CD14-positive monocyte (primary cell): ENCODE data around the gene PTPRN2. TPM values are rescaled to one million over a fixed set of nuclear protein-coding genes. Genes with fewer than 3 reads are reported as not detected.

ENCODE experiments used
- DNase-seq, 3 donors: peaks; one replicate each; pipeline ENCODE4 v3.0.0-alpha.2; 2011 to 2022
- H2AFZ ChIP-seq: 2 replicates; pipeline ENCODE4 v1.6.0; 2012; ENCODE audit warnings: mild to moderate bottlenecking, low read depth, low read length, inconsistent platforms; ENCODE audit not compliant: insufficient read depth, poor library complexity, severe bottlenecking
- H3K27ac ChIP-seq, 2 donors: 1 replicate in 1 of 2; 2 replicates in 1 of 2; pipeline ENCODE4 v1.5.1; 2012 to 2013; ENCODE audit warnings: low read length in 2 of 2, control low read depth in 1 of 2, inconsistent platforms in 1 of 2, low read depth in 1 of 2, mild to moderate bottlenecking in 1 of 2
- H3K27me3 ChIP-seq, 2 donors: one replicate each; pipeline versions ENCODE4 v1.6.0 to v1.6.1; 2011 to 2013; ENCODE audit warnings: low read length in 2 of 2; ENCODE audit not compliant: control insufficient read depth in 2 of 2, insufficient read depth in 2 of 2
- H3K36me3 ChIP-seq, 2 donors: replicated peaks in 1 of 2; 1 replicate in 1 of 2; 2 replicates in 1 of 2; pipeline versions ENCODE4 v1.5.1 to v1.6.1; 2012 to 2013; ENCODE audit warnings: low read length in 2 of 2, control low read depth in 1 of 2, inconsistent platforms in 1 of 2, mild to moderate bottlenecking in 1 of 2; ENCODE audit not compliant: insufficient read depth in 2 of 2, control insufficient read depth in 1 of 2
- H3K4me1 ChIP-seq, 2 donors: 1 replicate in 1 of 2; 2 replicates in 1 of 2; pipeline versions ENCODE4 v1.5.1 to v1.6.1; 2012 to 2013; ENCODE audit warnings: low read length in 2 of 2, control low read depth in 1 of 2, inconsistent platforms in 1 of 2, mild to moderate bottlenecking in 1 of 2, moderate library complexity in 1 of 2; ENCODE audit not compliant: insufficient read depth in 2 of 2, control insufficient read depth in 1 of 2
- H3K4me2 ChIP-seq: replicated peaks from 2 replicates; pipeline ENCODE3; 2012; ENCODE audit warnings: low read length, moderate library complexity, mild to moderate bottlenecking; ENCODE audit not compliant: poor library complexity, severe bottlenecking; ENCODE audit errors: extremely low read depth
- H3K4me3 ChIP-seq, 3 experiments: fragments of 200-600 bp in 1 of 3; sonication (generic) in 1 of 3; replicated peaks in 1 of 3; 1 replicate in 2 of 3; 2 replicates in 1 of 3; pipeline ENCODE4 v1.5.1; 2011 to 2013; ENCODE audit warnings: low read length in 3 of 3, mild to moderate bottlenecking in 3 of 3, control low read depth in 2 of 3, low read depth in 2 of 3, inconsistent platforms in 1 of 3, moderate library complexity in 1 of 3
- H3K79me2 ChIP-seq: 2 replicates; pipeline ENCODE4 v1.6.0; 2012; ENCODE audit warnings: mild to moderate bottlenecking, control low read depth, inconsistent platforms, low read length, moderate library complexity; ENCODE audit not compliant: insufficient read depth
- H3K9ac ChIP-seq: 2 replicates; pipeline ENCODE4 v1.6.0; 2017; ENCODE audit warnings: low read length, mild to moderate bottlenecking; ENCODE audit not compliant: insufficient read depth, poor library complexity, severe bottlenecking
- H3K9me3 ChIP-seq, 2 donors: replicated peaks in 1 of 2; 1 replicate in 1 of 2; 2 replicates in 1 of 2; pipeline versions ENCODE4 v1.5.1 to v1.6.1; 2012 to 2013; ENCODE audit warnings: low read length in 2 of 2, control low read depth in 1 of 2; ENCODE audit not compliant: control insufficient read depth in 1 of 2, insufficient read depth in 1 of 2
- H4K20me1 ChIP-seq: 2 replicates; pipeline ENCODE4 v1.6.0; 2012; ENCODE audit warnings: mild to moderate bottlenecking, low read length, control low read depth, moderate library complexity; ENCODE audit not compliant: insufficient read depth
- H3K27ac Mint-ChIP-seq, 7 donors: one replicate each; pipeline ENCODE4 v1.8.0; 2020; ENCODE audit warnings: mild to moderate bottlenecking in 7 of 7, mixed read lengths in 7 of 7, moderate library complexity in 6 of 7, inconsistent platforms in 2 of 7
- H3K27me3 Mint-ChIP-seq, 3 donors: one replicate each; pipeline ENCODE4 v1.8.0; 2021 to 2022; ENCODE audit warnings: low read depth in 3 of 3, mild to moderate bottlenecking in 3 of 3, mixed read lengths in 3 of 3, moderate library complexity in 3 of 3, inconsistent platforms in 1 of 3
- H3K36me3 Mint-ChIP-seq, 2 donors: one replicate each; pipeline ENCODE4 v1.8.0; 2020; ENCODE audit warnings: mixed read lengths in 2 of 2, inconsistent platforms in 1 of 2, mild to moderate bottlenecking in 1 of 2
- H3K4me1 Mint-ChIP-seq: one replicate; pipeline ENCODE4 v1.8.0; 2020; ENCODE audit warnings: mild to moderate bottlenecking, mixed read lengths
- H3K4me3 Mint-ChIP-seq, 2 donors: one replicate each; pipeline ENCODE4 v1.8.0; 2020; ENCODE audit warnings: mild to moderate bottlenecking in 2 of 2, mixed read lengths in 2 of 2, moderate library complexity in 1 of 2
- H3K9me3 Mint-ChIP-seq, 7 donors: one replicate each; pipeline ENCODE4 v1.8.0; 2020 to 2022; ENCODE audit warnings: mixed read lengths in 7 of 7, mild to moderate bottlenecking in 6 of 7, moderate library complexity in 6 of 7, inconsistent platforms in 2 of 7
- WGBS: methylation state at CpG from one replicate; pipeline ENCODE4 v1.1.5; 2013; ENCODE audit warnings: missing lambda C conversion rate; ENCODE audit not compliant: insufficient coverage; 5-methylcytosine and 5-hydroxymethylcytosine counted together
- intact Hi-C, 2 donors: fragments of 100-400 bp; cut with micrococcal nuclease; formaldehyde crosslinking; loops; one replicate each; pipeline versions ENCODE4 v1.15.0 to v1.15.1; 2023
- polyA plus RNA-seq, 3 donors: library from polyadenylated mRNA; depleted of rRNA in 1 of 3; unstranded in 2 of 3; stranded (reverse) in 1 of 3; fragments of 300-500 nt in 2 of 3; fragments of >200 nt in 1 of 3; fragmentation: Illumina TruSeq in 2 of 3; gene quantifications; 1 replicate in 2 of 3; 2 replicates in 1 of 3; pipeline ENCODE4 v1.2.3, GENCODE V29; 2012 to 2021
- TF ChIP-seq, protein P1 (sequence below): fragments of 200-600 bp; IDR thresholded peaks from one replicate; pipeline ENCODE4 v1.8.0; 2022; ENCODE audit warnings: antibody characterized with exemption, mild to moderate bottlenecking

The PTPRN2 gene
- polyA plus RNA-seq, 3 donors, result 0.25 to 1.4 (median 0.97) TPM

DNA sequence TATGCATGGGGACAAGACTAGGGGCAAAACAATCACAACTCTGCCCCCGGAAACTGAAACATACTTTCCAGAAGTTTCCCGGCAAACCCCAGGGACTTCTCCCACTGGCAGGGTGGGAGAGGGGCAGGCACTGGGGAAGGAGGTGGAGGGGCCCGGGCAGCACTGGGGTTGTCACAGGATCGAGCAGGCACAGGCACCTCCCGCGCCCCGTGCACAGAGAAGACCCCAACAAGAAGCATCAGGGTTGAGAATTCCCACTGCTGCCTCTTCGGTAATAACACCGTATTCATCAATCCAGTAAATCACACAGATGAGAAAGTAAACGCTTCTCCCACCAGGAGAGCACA, 490.5 kb downstream of the PTPRN2 start:
- no peaks in the 10 kb centered on the region for H3K4me1 ChIP-seq
- TF ChIP-seq, protein P1, sequence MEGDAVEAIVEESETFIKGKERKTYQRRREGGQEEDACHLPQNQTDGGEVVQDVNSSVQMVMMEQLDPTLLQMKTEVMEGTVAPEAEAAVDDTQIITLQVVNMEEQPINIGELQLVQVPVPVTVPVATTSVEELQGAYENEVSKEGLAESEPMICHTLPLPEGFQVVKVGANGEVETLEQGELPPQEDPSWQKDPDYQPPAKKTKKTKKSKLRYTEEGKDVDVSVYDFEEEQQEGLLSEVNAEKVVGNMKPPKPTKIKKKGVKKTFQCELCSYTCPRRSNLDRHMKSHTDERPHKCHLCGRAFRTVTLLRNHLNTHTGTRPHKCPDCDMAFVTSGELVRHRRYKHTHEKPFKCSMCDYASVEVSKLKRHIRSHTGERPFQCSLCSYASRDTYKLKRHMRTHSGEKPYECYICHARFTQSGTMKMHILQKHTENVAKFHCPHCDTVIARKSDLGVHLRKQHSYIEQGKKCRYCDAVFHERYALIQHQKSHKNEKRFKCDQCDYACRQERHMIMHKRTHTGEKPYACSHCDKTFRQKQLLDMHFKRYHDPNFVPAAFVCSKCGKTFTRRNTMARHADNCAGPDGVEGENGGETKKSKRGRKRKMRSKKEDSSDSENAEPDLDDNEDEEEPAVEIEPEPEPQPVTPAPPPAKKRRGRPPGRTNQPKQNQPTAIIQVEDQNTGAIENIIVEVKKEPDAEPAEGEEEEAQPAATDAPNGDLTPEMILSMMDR, result no peak
- H3K36me3 ChIP-seq, result no peaks in the 10 kb centered on the region
- DNase-seq, result no peak
- H3K9me3 Mint-ChIP-seq, result peaks cover 6 to 13% (median 8%) of the 10 kb centered on the region in 7 donors
- no peaks in the 10 kb centered on the region for H3K79me2 ChIP-seq
- H3K27me3 ChIP-seq, result no peaks in the 10 kb centered on the region
- H3K4me3 ChIP-seq, result no peak overlapping the region
- intact Hi-C loops, result no loop called here
- H2AFZ ChIP-seq, result no peak overlapping the region
- no peak overlapping the region for H3K27ac Mint-ChIP-seq
- peaks cover 0 to 5% of the 10 kb centered on the region in 2 donors for H3K9me3 ChIP-seq
- WGBS, result 81% methylated on average over 9 of the region's 10 CpGs
- no peaks in the 10 kb centered on the region for H3K4me1 Mint-ChIP-seq
- no peaks in the 10 kb centered on the region for H4K20me1 ChIP-seq
- no peak overlapping the region for H3K9ac ChIP-seq
- H3K27me3 Mint-ChIP-seq, result peaks cover 0 to 3% (median 0%) of the 10 kb centered on the region in 3 donors
- H3K27ac ChIP-seq, result no peak overlapping the region
- no peaks in the 10 kb centered on the region for H3K36me3 Mint-ChIP-seq
- no peak overlapping the region for H3K4me2 ChIP-seq
- H3K4me3 Mint-ChIP-seq, result no peak overlapping the region

DNA sequence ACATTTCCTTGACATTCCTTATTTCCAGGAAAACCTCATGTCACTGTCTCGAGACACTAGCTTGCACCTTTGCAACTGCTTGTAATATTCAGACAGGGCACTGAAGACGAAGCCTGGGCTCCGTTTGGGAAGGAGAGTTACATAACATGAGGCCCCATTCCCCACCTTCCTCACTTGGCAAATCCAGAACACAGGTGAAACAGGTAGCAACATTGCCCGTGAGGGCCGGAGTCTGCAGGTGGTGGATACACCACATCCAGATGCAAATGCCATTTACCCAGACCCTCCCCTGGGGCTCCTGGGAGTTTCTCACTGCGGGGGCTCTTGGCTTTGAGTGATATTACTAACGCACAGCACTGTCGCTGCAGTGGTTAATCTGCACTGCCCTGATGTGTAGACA, 491.0 kb downstream of the PTPRN2 start:
- 78% methylated on average over 7 of the region's 8 CpGs for WGBS
- H3K9ac ChIP-seq, result no peak overlapping the region
- H4K20me1 ChIP-seq, result no peaks in the 10 kb centered on the region
- H2AFZ ChIP-seq, result no peak overlapping the region
- no peak overlapping the region for H3K27ac ChIP-seq
- Mint-ChIP-seq H3K4me1 (no peaks in the 10 kb centered on the region), H3K4me3 (no peak overlapping the region), H3K27me3 (peaks cover 0 to 3% (median 0%) of the 10 kb centered on the region in 3 donors), H3K36me3 (no peaks in the 10 kb centered on the region), H3K9me3 (peaks cover 4 to 13% (median 9%) of the 10 kb centered on the region in 7 donors), H3K27ac (no peak overlapping the region)
- H3K9me3 ChIP-seq, result peaks cover 0 to under 1% of the 10 kb centered on the region in 2 donors
- DNase-seq, result no peak
- no peaks in the 10 kb centered on the region for H3K79me2 ChIP-seq
- H3K4me2 ChIP-seq, result no peak overlapping the region
- no peaks in the 10 kb centered on the region for H3K27me3 ChIP-seq
- H3K36me3 ChIP-seq, result no peaks in the 10 kb centered on the region
- no peaks in the 10 kb centered on the region for H3K4me1 ChIP-seq
- intact Hi-C loops, result no loop called here
- no peak overlapping the region for H3K4me3 ChIP-seq
- TF ChIP-seq, protein P1, result no peak
